Measurements from ENCODE around the gene KIAA1671. TPM values are rescaled to one million over a fixed set of nuclear protein-coding genes. Genes with fewer than 3 reads are reported as not detected.

Gene KIAA1671
- total RNA-seq, 3 donors from 2014 or later, result 9.8 to 62.8 (median 36.4) TPM

- Histone ChIP-seq H3K36me3 (no peaks in the 10 kb centered on the region), H3K4me1 (peaks cover 0 to 5% of the 10 kb centered on the region in 2 donors), H3K9me3 (no peaks in the 10 kb centered on the region), H3K27me3 (no peaks in the 10 kb centered on the region), H3K4me3 (no peak overlapping the region), H3K27ac (peak overlapping the region; percentile 27 to 56)
- no peak for TF ChIP-seq POLR2A (IDR thresholded peaks at IDR 0.05)
- no peak for TF ChIP-seq POLR2AphosphoS5 (IDR thresholded peaks at IDR 0.05)
- no peak for TF ChIP-seq CTCF (IDR thresholded peaks at IDR 0.05)
- DNase-seq (ENCODE audit: low spot score in 2 of 2), result no peak
- intact Hi-C loops (cut with DNase I; ENCODE audit: low total_unique reads), result loop anchor here (10.0 kb wide), 1 partner anchor 51 kb away; no protein-coding TSS in a partner anchor
Observed at GRCh38 chr22:25165785-25166184, 213.3 kb downstream of the KIAA1671 start.

- no peak for DNase-seq (ENCODE audit: low spot score in 2 of 2)
- Histone ChIP-seq H3K9me3 (no peaks in the 10 kb centered on the region), H3K4me1 (peaks cover 0 to 5% of the 10 kb centered on the region in 2 donors), H3K4me3 (no peak overlapping the region), H3K36me3 (no peaks in the 10 kb centered on the region), H3K27me3 (no peaks in the 10 kb centered on the region), H3K27ac (peak overlapping the region; percentile 27 to 56)
- TF ChIP-seq POLR2AphosphoS5 (IDR thresholded peaks at IDR 0.05) (no peak), CTCF (IDR thresholded peaks at IDR 0.05) (no peak), POLR2A (IDR thresholded peaks at IDR 0.05) (no peak)
- intact Hi-C loops (cut with DNase I; ENCODE audit: low total_unique reads), result loop anchor here (10.0 kb wide), 1 partner anchor 52 kb away; no protein-coding TSS in a partner anchor
Observed at GRCh38 chr22:25166266-25167040, 213.9 kb downstream of the KIAA1671 start.

- no peak for DNase-seq (ENCODE audit: low spot score in 2 of 2)
- H3K9me3 ChIP-seq, result no peaks in the 10 kb centered on the region
- peaks cover 0 to 5% of the 10 kb centered on the region in 2 donors for H3K4me1 ChIP-seq
- H3K27me3 ChIP-seq, result no peaks in the 10 kb centered on the region
- no peaks in the 10 kb centered on the region for H3K36me3 ChIP-seq
- TF ChIP-seq POLR2A (IDR thresholded peaks at IDR 0.05) (no peak), CTCF (IDR thresholded peaks at IDR 0.05) (no peak), POLR2AphosphoS5 (IDR thresholded peaks at IDR 0.05) (no peak)
- intact Hi-C loops (cut with DNase I; ENCODE audit: low total_unique reads), result loop anchor here (10.0 kb wide), 1 partner anchor 52 kb away; no protein-coding TSS in a partner anchor
- no peak overlapping the region for H3K4me3 ChIP-seq
- no peak overlapping the region for H3K27ac ChIP-seq
Observed at GRCh38 chr22:25167082-25167481, 214.6 kb downstream of the KIAA1671 start.

- H3K27me3 ChIP-seq, result no peaks in the 10 kb centered on the region
- peaks cover 0 to 5% of the 10 kb centered on the region in 2 donors for H3K4me1 ChIP-seq
- TF ChIP-seq POLR2A (IDR thresholded peaks at IDR 0.05) (no peak), POLR2AphosphoS5 (IDR thresholded peaks at IDR 0.05) (no peak), CTCF (IDR thresholded peaks at IDR 0.05) (no peak)
- no peak overlapping the region for H3K4me3 ChIP-seq
- DNase-seq (ENCODE audit: low spot score in 2 of 2), result no peak
- H3K36me3 ChIP-seq, result no peaks in the 10 kb centered on the region
- peak overlapping the region in 1 of 2 donors; percentile 56 for H3K27ac ChIP-seq
- intact Hi-C loops (cut with DNase I; ENCODE audit: low total_unique reads), result loop anchor here (10.0 kb wide), 1 partner anchor 53 kb away; no protein-coding TSS in a partner anchor
- no peaks in the 10 kb centered on the region for H3K9me3 ChIP-seq
Observed at GRCh38 chr22:25167834-25168601, 215.5 kb downstream of the KIAA1671 start.

Data from breast epithelium (tissue), 4 donors.